ACHN (cell line): Measurements from ENCODE around the gene HELZ.
"Not testable (repeated sequence)": the region's sequence is repeated elsewhere in the genome, so short reads cannot be mapped to it uniquely, and the experiment has no call there.

Experiments used
- DNase-seq: peaks from one replicate; pipeline ENCODE4 v3.0.0-alpha.2; 2015
- in situ Hi-C: cut with HindIII; loops from 2 replicates; pipeline ENCODE4 v1.10.0; 2017; ENCODE audit warnings: low sequenced_read_pairs, low pct_ligation_motif_present, low pct_unique_long_range_greater_than_20kb

The HELZ gene

GRCh38 chr17:67133161-67133560, 111.8 kb downstream of the HELZ start:
- in situ Hi-C loops, result no loop called here
- no peak for DNase-seq

GRCh38 chr17:67132366-67132765, 112.6 kb downstream of the HELZ start:
- in situ Hi-C loops, result no loop called here
- no peak for DNase-seq

- in situ Hi-C loops, result no loop called here
- DNase-seq, result no peak
These were observed 114.2 kb downstream of the HELZ start for GRCh38 chr17:67130768-67131167.

GRCh38 chr17:67129283-67129682, 115.7 kb downstream of the HELZ start:
- no peak for DNase-seq
- in situ Hi-C loops, result no loop called here

- in situ Hi-C loops, result no loop called here
- DNase-seq, result no peak
These were observed 116.3 kb downstream of the HELZ start for GRCh38 chr17:67128700-67129099.

GRCh38 chr17:67127925-67128324, 117.1 kb downstream of the HELZ start:
- DNase-seq, result no peak
- in situ Hi-C loops, result no loop called here

GRCh38 chr17:67126983-67127382, 118.0 kb downstream of the HELZ start:
- in situ Hi-C loops, result no loop called here
- no peak for DNase-seq

- in situ Hi-C loops, DNase-seq: not testable (repeated sequence)
These were observed 118.5 kb downstream of the HELZ start for GRCh38 chr17:67126543-67126942.

- DNase-seq, result no peak
- in situ Hi-C loops, result no loop called here
These were observed 119.1 kb downstream of the HELZ start for GRCh38 chr17:67125924-67126323.

GRCh38 chr17:67125417-67125816, 119.6 kb downstream of the HELZ start:
- no peak for DNase-seq
- in situ Hi-C loops, result no loop called here

- no peak for DNase-seq
- in situ Hi-C loops, result no loop called here
These were observed 120.4 kb downstream of the HELZ start for GRCh38 chr17:67124450-67125148.

- in situ Hi-C loops, result no loop called here
These were observed 121.3 kb downstream of the HELZ start for GRCh38 chr17:67123699-67124098.

GRCh38 chr17:67121316-67121891, 123.6 kb downstream of the HELZ start:
- no peak for DNase-seq
- in situ Hi-C loops, result no loop called here

More at GRCh38 chr17:67123699-67124098, 121.3 kb downstream of the HELZ start:
- no peak for DNase-seq

GRCh38 chr17:67119102-67119501, 125.9 kb downstream of the HELZ start:
- in situ Hi-C loops, result no loop called here
- no peak for DNase-seq

GRCh38 chr17:67116045-67116575, 128.9 kb downstream of the HELZ start:
- DNase-seq, result no peak
- in situ Hi-C loops, result no loop called here

GRCh38 chr17:67115401-67115800, 129.6 kb downstream of the HELZ start:
- DNase-seq, result no peak
- in situ Hi-C loops, result no loop called here

GRCh38 chr17:67113486-67113885, 131.5 kb downstream of the HELZ start:
- in situ Hi-C loops, result no loop called here
- no peak for DNase-seq

GRCh38 chr17:67111808-67112207, 133.2 kb downstream of the HELZ start:
- in situ Hi-C loops, result no loop called here

GRCh38 chr17:67111327-67111726, 133.7 kb downstream of the HELZ start:
- DNase-seq, result no peak
- in situ Hi-C loops, result no loop called here

More at GRCh38 chr17:67111808-67112207, 133.2 kb downstream of the HELZ start:
- DNase-seq, result no peak

GRCh38 chr17:67110619-67111018, 134.4 kb downstream of the HELZ start:
- in situ Hi-C loops, result no loop called here
- no peak for DNase-seq
